Measurements from ENCODE around the gene ST8SIA6. TPM values are rescaled to one million over a fixed set of nuclear protein-coding genes. Genes with fewer than 3 reads are reported as not detected.

Gene ST8SIA6
- total and polyA plus RNA-seq, 9 of the 15 experiments (the other 6 are each of a cell fraction or from before 2014, with no cell fraction given): 0.69 to 6.7 (median 5.0) TPM

GRCh38 chr10:17425584-17426262 is 28.7 kb downstream of the ST8SIA6 start (continued):
- TF ChIP-seq ZBTB40 (IDR thresholded peaks at IDR 0.05): peak; percentile 74
- TF ChIP-seq ZBTB40 (CRISPR knock-in tag; IDR thresholded peaks at IDR 0.05): no peak
- no peak for TF ChIP-seq CBX1 (IDR thresholded peaks at IDR 0.05; ENCODE audit: low read depth)
- peak; percentile 72 for TF ChIP-seq NFE2 (IDR thresholded peaks at IDR 0.05; ENCODE audit: low read depth)
- 0 out of 2 replicates have a peak, but pooled peaks have one; percentile 34 for TF ChIP-seq SPI1 (IDR thresholded peaks at IDR 0.05; ENCODE audit: borderline replicate concordance, low read depth, low read length)
- no peak for TF ChIP-seq TCF15 (CRISPR knock-in tag; IDR thresholded peaks at IDR 0.05)
- peak; percentile 39; the same call in 1 of the 2 replicates for TF ChIP-seq KLF13 (tag; IDR thresholded peaks at IDR 0.05; ENCODE audit: borderline replicate concordance, low read depth)
- peak; percentile 69 for TF ChIP-seq SNIP1 (IDR thresholded peaks at IDR 0.05; ENCODE audit: low read depth)
- peak; percentile 79 for TF ChIP-seq ARID3A (IDR thresholded peaks at IDR 0.05; ENCODE audit: borderline replicate concordance, low read depth, low read length)
- peak; percentile 100 for TF ChIP-seq LARP7 (IDR thresholded peaks at IDR 0.05)
- TF ChIP-seq MLX (CRISPR knock-in tag; conservative IDR thresholded peaks at IDR 0.05): no peak
- TF ChIP-seq ZNF274 (IDR thresholded peaks at IDR 0.05; ENCODE audit: borderline replicate concordance, low read depth, low read length): peak; percentile 66; the same call in 1 of the 2 replicates
- no peak for TF ChIP-seq HCFC1 (IDR thresholded peaks at IDR 0.05; ENCODE audit: low read depth, low read length)
- no peak; the same call in 1 of the 2 replicates for TF ChIP-seq ZKSCAN1 (IDR thresholded peaks at IDR 0.05; ENCODE audit: low read depth, low read length)

Measured in K562 (cell line).